ENCODE measurements around the gene KATNAL2.

DNA sequence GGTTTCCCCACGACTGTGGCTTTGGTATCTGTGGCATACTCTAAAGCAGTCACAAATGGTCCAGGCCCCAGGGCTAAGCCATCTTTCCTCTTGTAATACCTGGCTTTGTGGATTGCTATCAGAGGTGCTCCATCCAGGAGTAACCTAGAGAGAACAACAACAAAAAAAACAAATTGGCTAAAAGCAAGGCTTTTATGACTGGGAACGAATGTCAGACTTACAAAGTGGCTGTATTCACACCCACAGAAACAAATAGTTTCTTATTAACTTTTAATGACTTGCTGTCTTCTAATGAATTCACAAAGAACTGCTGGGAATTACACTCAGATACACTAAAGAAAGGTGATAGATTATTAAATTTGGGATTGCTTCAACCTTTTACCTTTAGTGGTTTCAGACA, 197.8 kb downstream of the KATNAL2 start:
- TF ChIP-seq, protein P1, sequence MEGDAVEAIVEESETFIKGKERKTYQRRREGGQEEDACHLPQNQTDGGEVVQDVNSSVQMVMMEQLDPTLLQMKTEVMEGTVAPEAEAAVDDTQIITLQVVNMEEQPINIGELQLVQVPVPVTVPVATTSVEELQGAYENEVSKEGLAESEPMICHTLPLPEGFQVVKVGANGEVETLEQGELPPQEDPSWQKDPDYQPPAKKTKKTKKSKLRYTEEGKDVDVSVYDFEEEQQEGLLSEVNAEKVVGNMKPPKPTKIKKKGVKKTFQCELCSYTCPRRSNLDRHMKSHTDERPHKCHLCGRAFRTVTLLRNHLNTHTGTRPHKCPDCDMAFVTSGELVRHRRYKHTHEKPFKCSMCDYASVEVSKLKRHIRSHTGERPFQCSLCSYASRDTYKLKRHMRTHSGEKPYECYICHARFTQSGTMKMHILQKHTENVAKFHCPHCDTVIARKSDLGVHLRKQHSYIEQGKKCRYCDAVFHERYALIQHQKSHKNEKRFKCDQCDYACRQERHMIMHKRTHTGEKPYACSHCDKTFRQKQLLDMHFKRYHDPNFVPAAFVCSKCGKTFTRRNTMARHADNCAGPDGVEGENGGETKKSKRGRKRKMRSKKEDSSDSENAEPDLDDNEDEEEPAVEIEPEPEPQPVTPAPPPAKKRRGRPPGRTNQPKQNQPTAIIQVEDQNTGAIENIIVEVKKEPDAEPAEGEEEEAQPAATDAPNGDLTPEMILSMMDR (conservative IDR thresholded peaks at IDR 0.05): no peak
- no peak for TF ChIP-seq EZH2 (IDR thresholded peaks at IDR 0.05; ENCODE audit: low read depth)

All from PC-9 (cell line).